OCI-M2 (cell line): ENCODE data around the gene NRG3.
"Not testable (repeated sequence)": the region's sequence is repeated elsewhere in the genome, so short reads cannot be mapped to it uniquely, and the experiment has no call there.

Experiments
- DNase-seq: peaks from one replicate; lab custom pipeline; 2025; ENCODE audit not compliant: unreplicated experiment; lab: John Stamatoyannopoulos, UW

The NRG3 gene

DNA sequence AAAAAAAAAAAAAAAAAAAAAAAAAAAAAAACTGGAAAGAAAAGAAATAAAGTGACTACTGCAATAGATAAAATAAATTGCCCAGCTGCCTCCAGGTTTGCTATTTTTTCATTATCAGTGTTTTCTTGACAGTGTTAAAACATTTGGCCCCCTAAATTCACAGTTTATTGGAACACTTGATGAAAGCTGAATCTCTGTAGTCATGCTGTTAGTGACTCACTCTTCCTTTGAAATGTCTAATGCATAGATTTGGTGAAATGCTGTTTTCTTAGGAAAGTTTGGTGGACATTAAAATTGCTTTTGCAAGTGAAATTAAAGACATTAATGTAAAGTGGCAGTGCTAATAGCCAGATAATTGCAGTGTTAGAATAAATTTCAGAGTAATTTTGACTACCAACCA, 785.2 kb downstream of the NRG3 start:
- DNase-seq: no peak

DNA sequence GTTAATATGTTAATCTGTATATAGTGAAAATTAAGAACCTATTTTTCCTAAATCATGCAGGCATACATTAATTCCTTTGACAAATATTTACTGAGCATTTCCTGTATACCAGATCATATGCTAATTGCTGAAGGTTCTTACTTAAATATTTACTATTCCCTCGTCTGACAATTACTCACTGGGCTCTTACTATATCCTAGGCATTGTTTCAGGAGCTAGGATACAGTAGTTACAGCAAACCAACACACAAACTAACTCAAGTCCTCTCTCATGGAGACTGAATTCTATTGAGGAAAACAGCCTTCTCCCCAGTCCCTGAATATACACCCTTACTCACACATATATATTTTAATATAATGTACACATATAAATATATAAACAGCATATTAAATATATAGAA, 786.0 kb downstream of the NRG3 start:
- DNase-seq: no peak

DNA sequence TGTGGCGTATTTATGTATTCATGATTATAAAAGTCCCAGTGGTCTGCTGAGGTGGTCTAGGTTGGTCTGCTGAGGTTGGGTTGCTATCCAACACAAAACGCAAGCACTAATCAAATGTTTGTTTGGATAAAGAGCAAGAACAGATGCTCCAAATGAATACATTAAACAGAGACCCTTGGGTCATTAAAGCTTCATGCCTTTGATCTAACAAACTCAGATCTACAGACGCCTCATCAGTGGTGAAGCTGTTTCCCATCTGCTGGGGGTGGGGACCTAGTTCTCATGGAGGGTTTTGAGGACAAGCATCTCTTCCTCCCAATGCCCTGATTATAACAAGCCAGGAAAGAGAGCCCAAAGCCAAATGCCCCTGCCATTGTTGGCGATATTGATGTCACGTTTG, 786.7 kb downstream of the NRG3 start:
- no peak for DNase-seq

DNA sequence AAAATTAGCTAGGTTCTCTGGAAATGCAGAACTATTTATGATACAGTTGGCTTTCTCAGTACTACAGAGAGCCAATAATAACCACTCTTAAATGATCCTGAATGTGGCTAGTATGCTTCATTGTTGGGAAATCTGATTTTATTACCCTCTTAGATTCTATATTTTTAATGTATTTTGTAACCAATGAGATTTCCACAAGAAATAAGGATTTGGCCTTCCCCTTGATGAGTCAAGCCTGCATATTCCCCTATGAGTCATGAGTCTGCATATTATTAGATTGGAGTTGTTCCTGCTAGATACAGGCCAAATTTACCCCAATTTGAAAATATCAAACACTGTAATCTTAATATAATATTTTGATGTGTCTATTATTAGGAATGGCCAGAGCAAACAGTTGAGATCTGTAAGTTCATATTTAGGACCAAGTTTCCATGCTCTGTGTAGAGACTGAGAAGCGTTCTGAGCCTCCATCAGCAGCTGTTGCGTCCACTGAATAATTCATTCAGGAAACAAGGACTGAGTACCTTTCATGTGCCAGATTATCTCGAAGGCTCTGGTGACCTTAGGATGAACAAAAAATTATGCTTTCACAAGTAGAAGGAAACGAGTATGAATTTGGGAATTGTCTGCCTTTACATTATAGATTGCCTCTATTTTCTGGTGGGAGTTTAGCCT, 793.4 kb downstream of the NRG3 start:
- no peak for DNase-seq

DNA sequence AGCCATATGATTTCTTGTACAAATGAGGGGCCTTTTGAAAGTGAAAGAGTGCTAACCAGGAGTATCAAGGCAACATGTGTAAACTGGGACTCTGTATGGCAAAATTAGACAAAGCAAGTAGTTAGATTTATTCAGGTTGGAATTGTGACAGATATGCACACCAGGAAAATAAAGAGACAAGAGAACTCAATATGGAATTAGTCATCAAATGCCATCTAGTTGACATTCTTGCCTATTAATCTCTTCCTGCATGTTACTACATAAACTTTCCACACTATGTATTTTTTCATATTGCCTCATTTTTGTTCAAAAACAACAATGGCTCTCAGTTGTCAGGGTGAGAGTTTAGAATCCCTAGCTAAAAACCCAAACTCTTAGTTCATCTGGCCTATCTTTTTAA, 799.0 kb downstream of the NRG3 start:
- no peak for DNase-seq

DNA sequence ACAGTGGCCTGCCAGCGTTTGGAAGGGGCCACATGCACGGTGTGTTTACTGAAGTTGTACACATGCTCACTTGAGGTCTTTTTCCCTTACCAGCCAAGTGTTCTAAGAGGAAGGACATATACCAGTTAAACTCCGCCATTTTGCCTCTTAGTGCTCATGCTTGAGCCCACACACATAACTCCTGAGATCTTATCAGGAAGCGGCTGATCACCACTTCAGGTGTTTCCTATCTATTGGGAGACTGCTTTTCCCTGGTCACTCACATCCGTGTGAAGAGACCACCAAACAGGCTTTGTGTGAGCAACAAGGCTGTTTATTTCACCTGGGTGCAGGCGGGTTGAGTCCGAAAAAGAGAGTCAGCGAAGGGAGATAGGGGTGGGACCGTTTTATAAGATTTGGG, 802.9 kb downstream of the NRG3 start:
- DNase-seq: not testable (repeated sequence)

GRCh38 chr10:82678451-82678850, 803.5 kb downstream of the NRG3 start:
- DNase-seq: not testable (repeated sequence)

DNA sequence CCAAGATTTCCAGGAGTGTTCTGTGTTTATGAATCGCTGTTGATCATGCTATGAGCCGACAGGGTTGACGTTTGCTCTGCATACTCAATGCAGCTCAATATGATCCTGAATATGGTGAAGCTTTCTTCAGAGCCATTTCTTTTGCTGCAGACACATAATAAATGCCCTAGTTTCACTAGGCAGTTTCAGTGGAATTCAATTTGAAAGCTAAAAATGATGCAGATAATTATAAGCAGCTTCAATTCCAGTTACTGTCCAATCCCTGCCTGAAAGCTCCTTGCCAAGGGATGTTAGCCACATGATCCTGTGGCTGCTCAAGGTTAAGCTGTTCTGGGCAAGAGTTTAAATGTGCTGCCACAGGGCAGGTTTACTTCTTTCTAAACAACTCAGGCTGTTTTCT, 805.6 kb downstream of the NRG3 start:
- no peak for DNase-seq

- DNase-seq: no peak
Observed at GRCh38 chr10:82683945-82684344, 809.0 kb downstream of the NRG3 start.

DNA sequence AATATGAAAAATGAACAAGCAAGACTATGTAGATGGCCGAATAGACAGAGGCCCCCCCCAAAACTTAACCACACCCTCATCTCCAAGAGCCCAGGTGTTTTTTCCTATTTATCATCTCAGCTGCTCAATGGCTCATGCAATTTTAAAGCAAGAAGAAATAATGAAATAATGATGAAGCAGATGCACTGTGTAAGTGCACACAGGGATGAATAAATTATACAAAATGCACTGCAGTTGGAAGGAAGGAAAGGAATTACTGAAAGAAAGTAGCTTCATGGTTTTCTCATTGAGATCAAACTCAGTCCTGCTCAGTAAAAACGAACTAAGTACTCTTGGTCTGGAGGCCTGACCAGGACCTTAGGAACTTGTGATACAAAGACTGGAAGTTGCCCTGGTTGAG, 810.1 kb downstream of the NRG3 start:
- DNase-seq: no peak

- DNase-seq: no peak
Observed at GRCh38 chr10:82691211-82691610, 816.2 kb downstream of the NRG3 start.

- DNase-seq: no peak
Observed at GRCh38 chr10:82692458-82692857, 817.5 kb downstream of the NRG3 start.

GRCh38 chr10:82721831-82722230, 846.8 kb downstream of the NRG3 start:
- DNase-seq: no peak

GRCh38 chr10:82722273-82722672, 847.3 kb downstream of the NRG3 start:
- DNase-seq: no peak

DNA sequence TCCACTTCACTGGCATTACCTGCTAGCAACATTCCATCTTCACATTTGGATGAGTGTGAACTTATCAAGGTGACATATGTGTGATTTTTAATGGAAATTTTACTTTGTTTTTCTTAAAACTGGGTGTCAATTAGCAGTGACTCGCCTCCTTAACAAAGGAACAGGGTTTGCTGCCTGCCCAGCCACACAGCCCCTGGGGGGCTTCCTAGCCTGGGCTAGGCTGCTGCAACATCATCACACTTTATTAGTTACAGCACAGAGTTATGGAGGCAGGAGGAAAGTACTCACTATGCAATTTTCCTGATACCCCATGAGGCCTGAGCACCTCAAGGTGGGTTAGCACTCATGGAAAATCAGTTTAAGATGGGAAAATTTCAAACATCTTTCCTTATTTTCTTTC, 861.3 kb downstream of the NRG3 start:
- no peak for DNase-seq

DNA sequence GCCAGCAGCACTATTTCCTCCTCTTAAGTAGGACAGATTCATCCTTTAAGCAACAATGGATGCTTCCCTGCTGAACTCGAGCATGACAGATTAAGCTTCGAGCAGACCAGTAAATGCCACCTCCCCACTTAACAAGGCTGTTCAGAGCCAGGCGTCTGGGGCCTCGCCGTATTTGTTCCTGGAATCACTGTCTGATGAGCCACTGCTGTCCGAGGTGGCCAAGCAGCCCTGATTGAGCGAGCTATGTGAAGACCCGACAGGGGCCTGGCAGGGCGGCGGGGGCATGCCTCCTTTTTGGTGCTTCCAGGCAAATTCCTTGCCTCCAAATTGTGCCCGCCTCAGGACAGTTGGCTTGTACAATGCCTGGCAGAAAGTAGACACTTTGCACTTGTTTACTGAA, 862.6 kb downstream of the NRG3 start:
- no peak for DNase-seq

DNA sequence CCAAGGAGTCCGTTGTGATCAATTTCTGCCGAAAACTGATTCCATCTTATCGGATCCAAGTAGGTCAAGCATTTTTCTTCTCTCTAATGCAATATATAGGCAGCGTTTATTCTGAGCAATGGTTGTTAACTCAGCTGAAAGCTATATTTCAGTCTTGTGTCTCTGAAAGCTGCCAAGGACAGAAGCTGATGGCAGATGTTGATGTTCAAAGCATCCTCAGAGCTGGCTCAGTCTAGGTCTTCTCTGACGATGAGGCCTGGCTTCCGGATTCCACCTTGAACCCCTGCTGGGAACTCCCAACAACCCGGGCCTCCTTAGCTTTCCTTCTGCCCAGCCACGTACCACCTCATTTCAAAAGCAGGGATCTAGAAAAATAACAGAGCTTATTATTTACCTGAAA, 863.6 kb downstream of the NRG3 start:
- DNase-seq: no peak

DNA sequence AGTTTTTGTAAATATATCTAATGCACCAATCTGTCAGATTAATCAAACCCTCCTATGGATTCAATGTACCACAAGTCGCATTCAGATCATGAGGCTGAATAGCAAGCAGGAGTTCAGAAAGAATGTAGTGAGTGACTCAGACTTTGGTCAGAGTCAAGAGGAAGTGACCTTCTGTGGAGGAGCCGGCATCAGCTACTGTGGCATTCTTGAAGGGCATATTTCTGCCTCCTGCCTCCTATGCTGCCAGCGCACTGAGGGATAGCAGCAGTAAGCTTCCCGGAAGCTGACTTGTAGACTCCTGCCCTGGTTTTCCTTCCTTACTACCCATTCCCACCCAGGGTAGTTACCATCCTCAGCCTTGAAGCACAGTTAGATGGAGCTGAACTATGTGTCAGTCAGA, 867.5 kb downstream of the NRG3 start:
- no peak for DNase-seq

DNA sequence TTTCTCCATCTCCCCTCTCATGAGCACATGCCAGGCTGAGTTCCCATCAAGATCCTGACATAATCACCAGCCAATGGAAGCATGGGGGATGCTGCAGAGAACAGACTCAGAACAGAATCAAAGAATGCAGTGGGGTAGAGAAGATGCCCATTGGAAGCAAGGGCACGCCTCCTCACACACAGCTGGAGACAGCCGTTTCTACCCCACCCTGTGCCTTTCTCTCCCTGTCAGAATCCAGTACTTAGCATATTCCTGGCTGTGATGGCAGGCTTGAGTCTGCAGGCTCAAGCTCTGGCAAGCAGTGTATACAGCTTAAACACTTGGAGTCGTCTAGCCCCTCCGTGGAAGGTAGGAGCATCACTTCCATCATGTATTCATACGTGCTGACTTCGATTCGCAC, 867.9 kb downstream of the NRG3 start:
- no peak for DNase-seq

DNA sequence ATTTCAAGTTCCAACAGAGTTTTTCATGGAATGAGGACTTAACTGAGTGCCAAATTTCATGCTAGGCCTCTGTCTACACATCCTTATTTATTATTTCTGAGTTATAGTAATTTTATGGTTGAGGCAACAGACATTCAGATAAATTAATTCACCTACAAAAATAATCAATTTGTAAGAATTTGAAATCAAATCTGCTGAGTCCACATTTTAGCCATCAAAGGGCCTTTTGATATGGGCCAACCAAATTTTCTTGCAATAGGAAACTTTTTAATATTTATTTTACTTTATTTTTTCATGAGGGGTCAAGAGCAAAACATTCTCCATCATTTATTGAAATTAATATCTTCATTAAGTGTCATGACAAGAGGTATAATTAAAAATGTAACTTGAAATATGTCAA, 875.5 kb downstream of the NRG3 start:
- no peak for DNase-seq

DNA sequence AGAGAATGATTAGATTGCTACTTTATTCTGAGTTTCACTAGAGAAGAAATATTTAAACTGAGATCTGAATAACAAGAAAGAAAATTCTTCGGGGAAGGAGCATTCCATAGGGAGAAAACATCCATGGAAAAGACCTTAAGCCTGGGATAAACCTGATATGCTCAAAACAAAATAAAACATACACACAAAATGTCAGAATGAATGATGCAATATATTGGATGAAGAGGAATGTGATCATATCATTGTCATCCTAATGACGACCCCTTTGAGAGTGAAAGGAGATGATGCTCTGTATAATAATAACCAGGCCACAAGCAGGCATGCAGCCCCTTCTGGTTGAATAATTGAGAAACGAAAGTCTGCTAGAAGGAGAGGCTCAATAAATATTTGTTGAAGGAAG, 882.4 kb downstream of the NRG3 start:
- DNase-seq: no peak

- DNase-seq: no peak
Observed at GRCh38 chr10:82757901-82758300, 882.9 kb downstream of the NRG3 start.

DNA sequence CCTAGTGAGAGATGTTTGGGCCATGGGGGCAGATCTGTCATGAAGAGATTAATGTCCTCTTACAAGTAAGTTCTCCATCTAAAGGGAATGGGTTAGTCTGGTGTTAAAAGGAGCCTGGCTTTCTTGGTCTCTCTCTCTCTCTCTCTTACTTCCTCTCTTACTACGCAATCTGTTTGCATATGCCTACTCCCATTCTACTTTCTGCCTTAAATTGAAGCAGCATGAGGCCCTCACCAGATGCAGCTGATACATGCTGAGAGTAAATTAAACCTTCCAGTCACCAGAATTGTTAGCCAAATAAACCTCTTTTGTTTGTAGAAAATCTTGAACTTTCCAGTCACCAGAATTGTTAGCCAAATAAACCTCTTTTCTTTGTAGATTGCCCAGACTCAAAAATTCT, 884.1 kb downstream of the NRG3 start:
- DNase-seq: no peak

GRCh38 chr10:82762641-82763040, 887.6 kb downstream of the NRG3 start:
- no peak for DNase-seq
